ENCODE results near the gene URB2. TPM values are rescaled to one million over a fixed set of nuclear protein-coding genes. Genes with fewer than 3 reads are reported as not detected.

The URB2 gene
- total RNA-seq, 1 experiment from 2014 or later = 24.6 TPM

DNA sequence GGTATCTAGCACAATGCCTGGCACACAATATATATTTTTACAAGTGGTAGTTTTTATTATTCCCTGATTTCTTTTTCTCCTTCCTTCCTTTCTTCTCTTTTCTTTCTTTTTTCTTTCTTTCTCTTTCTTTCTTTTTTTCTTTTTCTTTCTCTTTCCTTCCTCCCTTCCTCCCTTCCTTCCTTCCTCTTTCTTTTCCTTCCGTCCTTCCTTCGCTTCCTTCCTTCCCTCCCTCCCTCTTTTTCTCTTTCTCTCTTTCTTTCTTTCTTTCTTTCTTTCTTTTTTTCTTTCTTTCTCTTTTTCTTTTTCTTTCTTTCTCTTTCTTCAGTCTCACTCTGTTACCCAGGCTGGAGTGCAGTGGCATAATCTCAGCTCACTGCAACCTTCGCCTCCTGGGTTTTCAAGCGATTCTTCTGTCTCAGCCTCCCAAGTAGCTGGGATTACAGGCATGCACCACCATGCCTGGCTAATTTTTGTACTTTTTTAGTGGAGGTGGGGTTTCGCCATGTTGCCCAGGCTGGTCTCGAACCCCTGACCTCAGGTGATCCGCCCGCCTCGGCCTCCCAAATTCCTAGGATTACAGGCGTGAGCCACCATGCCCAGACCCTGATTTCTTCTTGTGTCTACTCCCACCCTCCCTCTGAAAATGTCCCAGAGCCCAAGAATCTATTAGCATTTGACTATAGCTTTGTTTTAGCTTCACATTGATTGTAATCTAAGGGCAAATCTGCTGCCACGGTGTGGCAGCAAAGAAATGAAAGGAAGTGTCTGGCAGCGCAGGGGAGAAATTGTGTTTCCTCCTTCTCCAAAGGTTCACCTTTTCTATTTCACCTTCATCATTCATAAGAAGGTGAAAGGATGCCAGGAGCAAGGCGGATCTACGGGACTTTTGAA is 47.6 kb upstream of the URB2 start:
- Mint-ChIP-seq H3K27me3 (ENCODE audit: low read depth) (no peaks in the 10 kb centered on the region; the same call in 1 of the 2 replicates), H3K36me3 (no peaks in the 10 kb centered on the region), H3K4me1 (peaks cover 9% of the 10 kb centered on the region), H3K9me3 (no peaks in the 10 kb centered on the region), H3K27ac (no peak overlapping the region), H3K4me3 (no peak overlapping the region)
- TF ChIP-seq ATF2 (CRISPR knock-in tag; IDR thresholded peaks at IDR 0.05; ENCODE audit: borderline replicate concordance, low read depth) = no peak
- TF ChIP-seq ELF4 (CRISPR knock-in tag; IDR thresholded peaks at IDR 0.05; ENCODE audit: low read depth) = no peak
- no peak for TF ChIP-seq ESRRA (CRISPR knock-in tag; IDR thresholded peaks at IDR 0.05; ENCODE audit: borderline replicate concordance)
- 0 out of 2 replicates have a peak, but pooled peaks have one; percentile 77 for TF ChIP-seq ZNF512 (CRISPR knock-in tag; IDR thresholded peaks at IDR 0.05; ENCODE audit: borderline replicate concordance)
- no peak for TF ChIP-seq ZNF263 (CRISPR knock-in tag; IDR thresholded peaks at IDR 0.05; ENCODE audit: low read depth)
- ChIA-PET POLR2A (no interaction called here), CTCF (interaction anchor here (1.2 kb wide), 1 partner anchor 13 kb away, joined by 3 read pairs; no protein-coding TSS in a partner anchor)
- ATAC-seq (no peak), DNase-seq (ENCODE audit: low spot score) (no peak)

- CTCF ChIA-PET = interaction anchor here (1.2 kb wide), 1 partner anchor 13 kb away, joined by 3 read pairs; no protein-coding TSS in a partner anchor
- H3K27ac Mint-ChIP-seq = peak overlapping the region; percentile 48
These were observed 46.9 kb upstream of the URB2 start for GRCh38 chr1:229579059-229579673.

GRCh38 chr1:229581485-229581884 is 44.6 kb upstream of the URB2 start:
- CTCF ChIA-PET = interaction anchor here (0.7 kb wide), 1 partner anchor 23 kb away, joined by 3 read pairs; the partner anchor contains the start of gene ABCB10
- no peak for ATAC-seq
- Mint-ChIP-seq H3K27ac (no peak overlapping the region), H3K4me1 (peaks cover 9% of the 10 kb centered on the region), H3K36me3 (no peaks in the 10 kb centered on the region), H3K9me3 (no peaks in the 10 kb centered on the region), H3K27me3 (ENCODE audit: low read depth) (no peaks in the 10 kb centered on the region), H3K4me3 (no peak overlapping the region)
- POLR2A ChIA-PET = no interaction called here
- no peak for DNase-seq (ENCODE audit: low spot score)
- TF ChIP-seq ZNF423 (CRISPR knock-in tag; IDR thresholded peaks at IDR 0.05) = no peak
- no peak for TF ChIP-seq CREB1 (CRISPR knock-in tag; IDR thresholded peaks at IDR 0.05)
- TF ChIP-seq, protein P1, sequence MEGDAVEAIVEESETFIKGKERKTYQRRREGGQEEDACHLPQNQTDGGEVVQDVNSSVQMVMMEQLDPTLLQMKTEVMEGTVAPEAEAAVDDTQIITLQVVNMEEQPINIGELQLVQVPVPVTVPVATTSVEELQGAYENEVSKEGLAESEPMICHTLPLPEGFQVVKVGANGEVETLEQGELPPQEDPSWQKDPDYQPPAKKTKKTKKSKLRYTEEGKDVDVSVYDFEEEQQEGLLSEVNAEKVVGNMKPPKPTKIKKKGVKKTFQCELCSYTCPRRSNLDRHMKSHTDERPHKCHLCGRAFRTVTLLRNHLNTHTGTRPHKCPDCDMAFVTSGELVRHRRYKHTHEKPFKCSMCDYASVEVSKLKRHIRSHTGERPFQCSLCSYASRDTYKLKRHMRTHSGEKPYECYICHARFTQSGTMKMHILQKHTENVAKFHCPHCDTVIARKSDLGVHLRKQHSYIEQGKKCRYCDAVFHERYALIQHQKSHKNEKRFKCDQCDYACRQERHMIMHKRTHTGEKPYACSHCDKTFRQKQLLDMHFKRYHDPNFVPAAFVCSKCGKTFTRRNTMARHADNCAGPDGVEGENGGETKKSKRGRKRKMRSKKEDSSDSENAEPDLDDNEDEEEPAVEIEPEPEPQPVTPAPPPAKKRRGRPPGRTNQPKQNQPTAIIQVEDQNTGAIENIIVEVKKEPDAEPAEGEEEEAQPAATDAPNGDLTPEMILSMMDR (IDR thresholded peaks at IDR 0.05) = no peak
- no peak for TF ChIP-seq USF2 (CRISPR knock-in tag; IDR thresholded peaks at IDR 0.05)
- TF ChIP-seq, protein P2, sequence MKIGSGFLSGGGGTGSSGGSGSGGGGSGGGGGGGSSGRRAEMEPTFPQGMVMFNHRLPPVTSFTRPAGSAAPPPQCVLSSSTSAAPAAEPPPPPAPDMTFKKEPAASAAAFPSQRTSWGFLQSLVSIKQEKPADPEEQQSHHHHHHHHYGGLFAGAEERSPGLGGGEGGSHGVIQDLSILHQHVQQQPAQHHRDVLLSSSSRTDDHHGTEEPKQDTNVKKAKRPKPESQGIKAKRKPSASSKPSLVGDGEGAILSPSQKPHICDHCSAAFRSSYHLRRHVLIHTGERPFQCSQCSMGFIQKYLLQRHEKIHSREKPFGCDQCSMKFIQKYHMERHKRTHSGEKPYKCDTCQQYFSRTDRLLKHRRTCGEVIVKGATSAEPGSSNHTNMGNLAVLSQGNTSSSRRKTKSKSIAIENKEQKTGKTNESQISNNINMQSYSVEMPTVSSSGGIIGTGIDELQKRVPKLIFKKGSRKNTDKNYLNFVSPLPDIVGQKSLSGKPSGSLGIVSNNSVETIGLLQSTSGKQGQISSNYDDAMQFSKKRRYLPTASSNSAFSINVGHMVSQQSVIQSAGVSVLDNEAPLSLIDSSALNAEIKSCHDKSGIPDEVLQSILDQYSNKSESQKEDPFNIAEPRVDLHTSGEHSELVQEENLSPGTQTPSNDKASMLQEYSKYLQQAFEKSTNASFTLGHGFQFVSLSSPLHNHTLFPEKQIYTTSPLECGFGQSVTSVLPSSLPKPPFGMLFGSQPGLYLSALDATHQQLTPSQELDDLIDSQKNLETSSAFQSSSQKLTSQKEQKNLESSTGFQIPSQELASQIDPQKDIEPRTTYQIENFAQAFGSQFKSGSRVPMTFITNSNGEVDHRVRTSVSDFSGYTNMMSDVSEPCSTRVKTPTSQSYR (CRISPR knock-in tag; IDR thresholded peaks at IDR 0.05) = no peak
- TF ChIP-seq, protein P3, sequence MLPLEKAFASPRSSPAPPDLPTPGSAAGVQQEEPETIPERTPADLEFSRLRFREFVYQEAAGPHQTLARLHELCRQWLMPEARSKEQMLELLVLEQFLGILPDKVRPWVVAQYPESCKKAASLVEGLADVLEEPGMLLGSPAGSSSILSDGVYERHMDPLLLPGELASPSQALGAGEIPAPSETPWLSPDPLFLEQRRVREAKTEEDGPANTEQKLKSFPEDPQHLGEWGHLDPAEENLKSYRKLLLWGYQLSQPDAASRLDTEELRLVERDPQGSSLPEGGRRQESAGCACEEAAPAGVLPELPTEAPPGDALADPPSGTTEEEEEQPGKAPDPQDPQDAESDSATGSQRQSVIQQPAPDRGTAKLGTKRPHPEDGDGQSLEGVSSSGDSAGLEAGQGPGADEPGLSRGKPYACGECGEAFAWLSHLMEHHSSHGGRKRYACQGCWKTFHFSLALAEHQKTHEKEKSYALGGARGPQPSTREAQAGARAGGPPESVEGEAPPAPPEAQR (CRISPR knock-in tag; IDR thresholded peaks at IDR 0.05) = no peak
- TF ChIP-seq IRF2 (CRISPR knock-in tag; IDR thresholded peaks at IDR 0.05; ENCODE audit: borderline replicate concordance, low read depth) = no peak

More at GRCh38 chr1:229579059-229579673, 46.9 kb upstream of the URB2 start:
- H3K4me1 Mint-ChIP-seq = peaks cover 9% of the 10 kb centered on the region
- TF ChIP-seq ZNF671 (CRISPR knock-in tag; IDR thresholded peaks at IDR 0.05) (no peak), ATF6 (CRISPR knock-in tag; IDR thresholded peaks at IDR 0.05) (no peak)
- peak; percentile 55 for ATAC-seq
- H3K9me3 Mint-ChIP-seq = no peaks in the 10 kb centered on the region
- POLR2A ChIA-PET = no interaction called here
- H3K36me3 Mint-ChIP-seq = no peaks in the 10 kb centered on the region
- no peaks in the 10 kb centered on the region; the same call in 1 of the 2 replicates for H3K27me3 Mint-ChIP-seq (ENCODE audit: low read depth)
- H3K4me3 Mint-ChIP-seq = no peak overlapping the region
- no peak for DNase-seq (ENCODE audit: low spot score)

Data from WTC11 (cell line).